Muscle of leg (tissue), 11 donors: ENCODE results near the gene THSD4. TPM values are rescaled to one million over a fixed set of nuclear protein-coding genes. Genes with fewer than 3 reads are reported as not detected.
A peak's percentile ranks its signal among the peaks of the same experiment; 100 is the strongest.
"Not testable (repeated sequence)": the region's sequence is repeated elsewhere in the genome, so short reads cannot be mapped to it uniquely, and the experiment has no call there.

Experiments
- DNase-seq: peaks from one replicate; pipeline ENCODE4 v3.0.0; 2013
- H3K27ac ChIP-seq: one replicate; pipeline ENCODE4 v1.5.1; 2013; ENCODE audit warnings: mild to moderate bottlenecking, low read length, control low read depth
- H3K27me3 ChIP-seq: one replicate; pipeline ENCODE4 v1.6.1; 2013; ENCODE audit warnings: low read length; ENCODE audit not compliant: control insufficient read depth, insufficient read depth
- H3K36me3 ChIP-seq: one replicate; pipeline ENCODE4 v1.6.1; 2013; ENCODE audit warnings: low read length; ENCODE audit not compliant: control insufficient read depth, insufficient read depth
- H3K4me1 ChIP-seq: one replicate; pipeline ENCODE4 v1.6.1; 2013; ENCODE audit warnings: low read length; ENCODE audit not compliant: control insufficient read depth, insufficient read depth
- H3K4me3 ChIP-seq: one replicate; pipeline ENCODE4 v1.5.1; 2013; ENCODE audit warnings: low read length, control low read depth
- H3K9me3 ChIP-seq: replicated peaks from 2 replicates; pipeline ENCODE4 v1.6.1; 2013; ENCODE audit warnings: low read depth, low read length; ENCODE audit not compliant: control insufficient read depth
- WGBS: methylation state at CpG from one replicate; pipeline ENCODE4 v1.1.5; 2013; ENCODE audit warnings: missing lambda C conversion rate; ENCODE audit not compliant: insufficient coverage; 5-methylcytosine and 5-hydroxymethylcytosine counted together
- polyA plus RNA-seq, 8 donors: library from polyadenylated mRNA; unstranded; fragments of 120-200 nt; gene quantifications; one replicate each; pipeline versions ENCODE4 v1.2.1 to v1.2.3, GENCODE V29; 2013; ENCODE audit warnings: inconsistent platforms in 1 of 8, low replicate concordance in 1 of 8; ENCODE audit not compliant: insufficient read length in 8 of 8, insufficient read depth in 1 of 8
- total RNA-seq: library from RNA; stranded (reverse); fragments of 120-200 nt; gene quantifications from one replicate; pipeline ENCODE4 v1.2.4, GENCODE V29; 2013

Gene THSD4
- total and polyA plus RNA-seq, 9 donors: 17.6 to 33.8 (median 25.5) TPM

- no peak for DNase-seq
- Histone ChIP-seq H3K4me3 (no peak overlapping the region), H3K4me1 (peaks cover 49% of the 10 kb centered on the region), H3K9me3 (no peaks in the 10 kb centered on the region), H3K36me3 (peaks cover 3% of the 10 kb centered on the region), H3K27me3 (peaks cover 17% of the 10 kb centered on the region), H3K27ac (no peak overlapping the region)
- 96% methylated on average over 9 of the region's 11 CpGs for WGBS
These were observed 3.8 kb downstream of the THSD4 start for GRCh38 chr15:71118881-71119632.

- peaks cover 46% of the 10 kb centered on the region for H3K4me1 ChIP-seq
- DNase-seq: no peak
- no peak overlapping the region for H3K27ac ChIP-seq
- 58% methylated on average over 6 of the region's 8 CpGs for WGBS
- peaks cover 3% of the 10 kb centered on the region for H3K36me3 ChIP-seq
- peaks cover 17% of the 10 kb centered on the region for H3K27me3 ChIP-seq
- no peak overlapping the region for H3K4me3 ChIP-seq
- H3K9me3 ChIP-seq: no peaks in the 10 kb centered on the region
These were observed 5.2 kb downstream of the THSD4 start for GRCh38 chr15:71120428-71120944.

GRCh38 chr15:71121442-71121841, 6.2 kb downstream of the THSD4 start:
- Histone ChIP-seq H3K4me1 (peaks cover 42% of the 10 kb centered on the region), H3K27ac (no peak overlapping the region), H3K4me3 (no peak overlapping the region), H3K27me3 (peaks cover 9% of the 10 kb centered on the region), H3K9me3 (no peaks in the 10 kb centered on the region), H3K36me3 (peaks cover 3% of the 10 kb centered on the region)
- WGBS: 60% methylated on average over 1 of the region's 4 CpGs
- peak; percentile 59 for DNase-seq

GRCh38 chr15:71124937-71125790, 9.9 kb downstream of the THSD4 start:
- peaks cover 4% of the 10 kb centered on the region for H3K9me3 ChIP-seq
- no peaks in the 10 kb centered on the region for H3K36me3 ChIP-seq
- WGBS: 65% methylated on average over 6 of the region's 8 CpGs
- peaks cover 30% of the 10 kb centered on the region for H3K4me1 ChIP-seq
- H3K27me3 ChIP-seq: no peaks in the 10 kb centered on the region
- H3K27ac ChIP-seq: no peak overlapping the region
- peak; percentile 52 for DNase-seq
- H3K4me3 ChIP-seq: no peak overlapping the region

- Histone ChIP-seq H3K27me3 (no peaks in the 10 kb centered on the region), H3K4me3 (no peak overlapping the region), H3K36me3 (no peaks in the 10 kb centered on the region), H3K9me3 (peaks cover 4% of the 10 kb centered on the region), H3K27ac (no peak overlapping the region), H3K4me1 (peaks cover 23% of the 10 kb centered on the region)
- 83% methylated on average over 11 of the region's 14 CpGs for WGBS
- no peak for DNase-seq
These were observed 10.7 kb downstream of the THSD4 start for GRCh38 chr15:71125831-71126450.

- no peaks in the 10 kb centered on the region for H3K27me3 ChIP-seq
- peaks cover 4% of the 10 kb centered on the region for H3K9me3 ChIP-seq
- no peak for DNase-seq
- H3K4me3 ChIP-seq: no peak overlapping the region
- H3K4me1 ChIP-seq: peaks cover 12% of the 10 kb centered on the region
- H3K36me3 ChIP-seq: no peaks in the 10 kb centered on the region
- H3K27ac ChIP-seq: no peak overlapping the region
These were observed 11.8 kb downstream of the THSD4 start for GRCh38 chr15:71127083-71127482.

GRCh38 chr15:71128159-71128558, 12.9 kb downstream of the THSD4 start:
- peaks cover 13% of the 10 kb centered on the region for H3K4me1 ChIP-seq
- H3K9me3 ChIP-seq, DNase-seq, H3K27ac ChIP-seq, H3K36me3 ChIP-seq, H3K27me3 ChIP-seq, H3K4me3 ChIP-seq: not testable (repeated sequence)
- WGBS: 64% methylated on average over 2 of the region's 6 CpGs

- H3K36me3 ChIP-seq: no peaks in the 10 kb centered on the region
- no peak for DNase-seq
- WGBS: 87% methylated on average over 5 of the region's 6 CpGs
- peaks cover 15% of the 10 kb centered on the region for H3K4me1 ChIP-seq
- H3K27me3 ChIP-seq: no peaks in the 10 kb centered on the region
- H3K27ac ChIP-seq: no peak overlapping the region
- peaks cover 4% of the 10 kb centered on the region for H3K9me3 ChIP-seq
- H3K4me3 ChIP-seq: no peak overlapping the region
These were observed 13.8 kb downstream of the THSD4 start for GRCh38 chr15:71128939-71129562.

- whole genome bisulfite sequencing: 50% methylated on average over 1 of the region's 6 CpGs
These were observed 14.4 kb downstream of the THSD4 start for GRCh38 chr15:71129669-71130068.

More at GRCh38 chr15:71129669-71130068, 14.4 kb downstream of the THSD4 start:
- no peak for DNase-seq
- H3K36me3 ChIP-seq: no peaks in the 10 kb centered on the region
- H3K4me1 ChIP-seq: peaks cover 18% of the 10 kb centered on the region
- no peaks in the 10 kb centered on the region for H3K27me3 ChIP-seq
- H3K27ac ChIP-seq: no peak overlapping the region
- no peak overlapping the region for H3K4me3 ChIP-seq
- peaks cover 4% of the 10 kb centered on the region for H3K9me3 ChIP-seq
